ENCODE data around the gene TP53BP2.
"Not testable (repeated sequence)": the region's sequence is repeated elsewhere in the genome, so short reads cannot be mapped to it uniquely, and the experiment has no call there.

The TP53BP2 gene

GRCh38 chr1:223829678-223830077 lies 16.1 kb downstream of the TP53BP2 start:
- DNase-seq: no peak

DNA sequence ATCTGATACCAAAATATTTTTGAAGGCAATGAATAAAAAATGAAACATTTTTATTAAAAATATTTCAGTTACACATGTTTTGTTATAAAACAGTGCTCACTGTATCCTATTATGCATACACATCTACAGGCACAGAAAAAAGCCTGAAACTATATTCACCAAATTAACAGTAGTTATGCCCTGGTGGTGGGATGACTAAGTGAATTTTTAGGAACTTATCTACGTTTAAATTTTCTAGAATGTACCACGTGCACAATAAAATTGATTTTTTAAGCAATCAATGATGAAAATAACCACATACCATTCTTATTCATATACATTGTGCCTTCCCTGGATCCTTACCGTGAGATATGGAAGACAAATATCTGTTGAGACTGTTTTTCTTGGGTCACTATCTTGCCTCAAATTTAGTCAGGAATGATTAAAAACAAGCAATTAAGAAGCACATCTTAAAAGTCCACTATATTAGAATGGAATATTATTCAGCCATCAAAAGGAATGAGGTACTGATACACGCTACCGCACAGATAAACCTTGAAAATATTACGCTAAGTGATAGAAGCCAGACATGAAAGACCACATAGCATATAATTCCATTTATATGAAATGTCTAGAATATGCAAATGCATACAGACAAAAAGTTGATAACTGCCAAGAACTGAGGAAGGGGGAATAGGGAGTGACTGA lies 17.4 kb downstream of the TP53BP2 start:
- no peak for DNase-seq

DNA sequence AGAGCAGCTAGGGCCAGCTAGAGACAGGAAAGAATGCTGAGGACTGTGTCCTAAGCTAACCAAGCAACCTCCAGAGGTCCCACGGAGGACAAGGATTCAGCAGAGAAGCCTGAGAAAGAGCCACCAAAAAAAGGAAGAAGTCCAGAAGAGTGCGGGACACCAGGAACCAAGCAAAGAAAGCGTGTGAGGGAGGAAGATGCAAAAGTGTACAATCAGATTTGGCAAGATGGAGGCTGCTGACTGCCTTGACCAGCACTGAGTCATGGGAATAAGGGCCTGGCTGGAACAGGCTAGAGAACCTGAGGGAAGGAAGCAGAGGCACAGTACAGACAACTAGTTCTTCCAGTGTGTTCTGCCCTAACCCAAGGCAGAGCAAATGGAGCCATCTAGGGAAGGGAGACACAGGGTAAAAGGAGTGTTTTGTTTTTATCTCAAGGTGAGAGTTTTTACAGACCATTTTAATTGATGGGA lies 18.5 kb downstream of the TP53BP2 start:
- no peak for DNase-seq

GRCh38 chr1:223825767-223826748 lies 19.7 kb downstream of the TP53BP2 start:
- no peak for DNase-seq

- DNase-seq: no peak
Observed at GRCh38 chr1:223824712-223825111, 21.0 kb downstream of the TP53BP2 start.

DNA sequence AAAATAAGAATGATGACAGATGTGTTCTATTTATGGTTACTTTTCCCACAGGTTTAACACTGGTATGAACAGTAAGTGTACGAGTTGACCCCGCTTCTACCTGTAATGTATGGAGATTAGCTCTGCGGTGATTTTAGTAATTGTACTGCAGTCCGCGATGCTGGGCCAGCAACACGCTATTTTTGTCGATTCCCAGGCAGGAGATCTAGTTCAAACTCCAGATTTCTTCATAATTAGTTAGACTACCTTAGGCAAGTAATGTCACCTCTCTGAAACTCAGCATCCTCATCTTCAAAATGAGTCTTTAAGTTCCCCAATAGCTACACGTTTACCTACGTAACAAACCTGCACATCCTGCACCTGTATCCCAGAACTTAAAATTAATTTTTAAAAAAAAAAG lies 21.5 kb downstream of the TP53BP2 start:
- DNase-seq: peak in 1 of 2 experiments; percentile 14

DNA sequence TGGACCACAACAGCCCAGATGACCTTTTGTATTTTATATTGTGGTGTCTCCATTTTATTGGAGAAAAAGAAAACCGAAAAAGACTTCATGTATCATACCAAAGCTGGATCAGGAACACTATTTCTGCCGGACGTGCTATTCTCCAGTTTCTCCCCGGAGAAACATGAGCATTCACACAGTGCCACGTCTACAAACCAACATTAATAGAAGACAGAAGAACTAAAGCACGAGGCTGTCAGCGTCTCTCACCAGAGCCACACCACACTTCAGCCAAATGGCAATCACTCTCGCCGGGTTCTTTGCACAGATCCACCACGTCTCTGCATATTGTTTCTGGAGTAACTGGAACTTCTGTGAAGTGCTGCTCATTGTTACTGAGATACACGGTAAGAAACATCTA lies 24.8 kb downstream of the TP53BP2 start:
- no peak for DNase-seq

DNA sequence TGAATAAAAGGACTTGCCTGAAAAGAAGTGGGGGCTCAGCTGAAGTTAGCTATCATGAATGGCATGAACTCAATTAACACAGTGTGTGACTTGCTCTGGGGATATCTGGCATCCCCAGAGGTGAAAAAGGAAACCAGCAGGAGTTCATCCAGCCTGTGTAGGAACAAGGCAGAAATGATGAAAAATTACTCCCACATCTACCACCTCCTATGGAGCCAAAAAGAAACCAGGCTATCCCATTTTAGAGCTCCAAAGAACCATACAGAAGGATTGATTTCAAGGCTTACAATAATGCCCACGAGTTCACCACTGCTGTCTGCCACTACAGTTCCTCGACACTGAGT lies 25.3 kb downstream of the TP53BP2 start:
- DNase-seq: peak in 1 of 2 experiments; percentile 38

DNA sequence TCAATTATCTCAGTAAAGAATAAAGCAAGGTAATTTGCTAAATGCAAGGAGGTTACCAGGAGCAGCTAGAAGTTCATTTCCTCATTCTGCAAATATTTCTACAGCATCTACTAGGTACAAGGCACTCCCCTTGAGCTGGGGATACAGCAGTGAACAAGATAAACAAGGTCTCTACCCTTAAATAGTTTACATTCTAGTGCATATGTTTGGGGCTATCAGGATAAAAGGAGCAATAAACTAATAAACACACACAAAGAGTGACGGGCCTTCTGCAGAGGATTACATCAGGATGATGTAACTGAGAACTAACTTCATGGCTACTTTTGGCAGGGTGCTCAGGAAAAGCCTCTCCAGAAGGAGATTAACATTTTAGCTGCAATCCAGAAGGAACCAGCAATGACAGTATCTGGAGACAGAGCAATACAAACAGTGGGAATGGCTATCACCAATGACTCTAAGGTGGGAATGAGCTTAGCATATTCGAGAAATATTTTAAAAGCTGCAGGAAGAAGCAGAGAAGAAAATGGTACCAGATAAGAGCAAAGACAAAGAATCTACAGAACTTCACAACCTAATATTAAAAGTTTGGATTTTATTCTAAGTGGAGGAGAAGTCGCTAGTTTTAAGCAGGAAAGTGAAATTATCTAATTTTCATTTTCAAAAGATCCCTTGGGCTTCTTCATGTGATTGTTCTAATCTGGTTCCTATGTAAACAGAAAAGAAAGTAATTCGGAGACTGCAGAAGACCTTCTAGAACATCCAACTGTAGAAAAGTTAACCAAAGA lies 25.8 kb downstream of the TP53BP2 start:
- no peak for DNase-seq

DNA sequence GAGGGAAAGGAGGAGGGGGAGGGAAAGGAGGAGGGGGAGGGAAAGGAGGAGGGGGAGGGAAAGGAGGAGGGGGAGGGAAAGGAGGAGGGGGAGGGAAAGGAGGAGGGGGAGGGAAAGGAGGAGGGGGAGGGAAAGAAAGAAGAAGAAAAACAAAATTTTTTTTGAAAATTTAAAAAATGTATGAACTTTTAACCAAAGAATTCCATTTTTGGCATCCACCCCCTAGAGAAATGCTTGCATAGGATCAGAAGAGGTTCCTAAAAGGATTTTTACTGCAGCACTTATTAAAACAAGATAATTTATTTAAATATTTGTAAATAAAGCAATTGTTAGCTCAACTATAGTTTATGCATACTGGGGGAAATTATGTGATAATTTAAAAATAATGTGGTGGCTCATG lies 28.5 kb downstream of the TP53BP2 start:
- DNase-seq: not testable (repeated sequence)

DNA sequence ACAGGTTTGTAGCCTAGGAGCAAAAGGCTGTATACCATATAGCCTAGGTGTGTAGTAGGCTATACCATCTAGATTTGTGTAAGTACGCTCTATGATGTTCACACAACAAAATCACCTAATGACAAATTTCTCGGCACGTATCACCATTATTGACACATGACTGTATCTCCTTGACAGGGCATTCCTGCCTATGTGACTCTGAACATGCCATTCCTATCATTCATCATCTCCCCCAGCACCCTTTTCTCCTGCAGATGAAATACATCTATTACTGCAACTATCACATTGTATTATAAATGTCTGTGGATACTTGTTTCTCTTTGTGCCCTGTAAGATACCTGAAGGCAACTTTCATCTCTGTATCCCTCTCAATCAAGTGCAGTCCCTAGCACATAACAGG lies 29.9 kb downstream of the TP53BP2 start:
- no peak for DNase-seq

DNA sequence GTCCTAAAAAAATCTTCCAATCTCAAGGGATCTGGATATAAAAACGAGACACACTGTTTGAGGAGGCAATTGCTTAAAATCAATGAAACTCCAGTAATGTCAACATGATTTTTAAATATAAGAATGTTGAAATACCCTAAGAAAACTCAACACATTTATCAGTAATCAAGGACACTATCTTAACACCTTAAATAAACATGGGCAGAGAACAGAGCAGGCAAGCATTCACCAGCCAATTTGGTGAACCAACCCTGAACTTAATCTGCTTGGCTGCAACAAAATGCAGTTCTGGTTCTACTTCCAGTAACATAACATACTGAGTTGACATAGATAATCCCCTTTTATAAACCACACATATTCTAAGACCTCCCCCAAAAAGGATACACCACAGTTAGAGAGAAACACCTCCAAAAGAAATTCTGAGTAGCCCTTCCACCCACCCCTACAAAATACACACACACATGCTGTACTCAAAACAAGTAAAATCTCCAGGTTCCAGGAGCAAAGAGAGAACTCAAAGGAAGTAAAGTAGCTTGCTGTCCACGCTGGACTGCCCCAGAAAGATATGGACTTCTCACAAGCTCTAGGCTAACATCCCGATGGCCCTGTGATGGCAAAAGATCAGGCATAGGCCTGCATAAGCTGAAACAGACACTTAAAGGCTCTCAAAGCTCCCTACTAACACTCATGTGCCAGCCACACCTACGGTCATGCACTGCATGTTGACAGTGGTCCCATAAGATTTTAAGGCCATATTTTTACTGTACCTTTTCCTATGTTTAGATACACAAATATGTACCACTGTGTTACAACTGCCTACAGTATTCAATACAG lies 30.5 kb downstream of the TP53BP2 start:
- DNase-seq: no peak

DNA sequence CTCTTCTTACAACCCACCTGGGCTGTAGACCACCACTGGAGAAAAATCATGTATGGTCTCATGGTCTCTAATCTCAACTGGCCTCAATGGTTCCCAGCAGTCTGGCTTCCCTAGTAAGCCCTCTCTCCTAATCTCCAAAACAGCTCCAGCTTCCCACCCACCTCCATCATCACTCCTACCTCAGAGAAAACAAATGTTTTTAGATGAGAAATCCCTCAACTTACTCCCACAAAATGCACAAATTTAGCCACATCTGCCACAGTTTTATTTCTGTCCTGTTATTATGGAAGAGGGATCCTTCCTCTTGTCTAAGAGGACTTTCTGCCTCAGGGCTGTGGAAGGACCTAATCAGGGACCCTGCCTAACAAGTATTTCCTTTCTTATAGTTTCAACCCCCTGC lies 32.1 kb downstream of the TP53BP2 start:
- no peak for DNase-seq

DNA sequence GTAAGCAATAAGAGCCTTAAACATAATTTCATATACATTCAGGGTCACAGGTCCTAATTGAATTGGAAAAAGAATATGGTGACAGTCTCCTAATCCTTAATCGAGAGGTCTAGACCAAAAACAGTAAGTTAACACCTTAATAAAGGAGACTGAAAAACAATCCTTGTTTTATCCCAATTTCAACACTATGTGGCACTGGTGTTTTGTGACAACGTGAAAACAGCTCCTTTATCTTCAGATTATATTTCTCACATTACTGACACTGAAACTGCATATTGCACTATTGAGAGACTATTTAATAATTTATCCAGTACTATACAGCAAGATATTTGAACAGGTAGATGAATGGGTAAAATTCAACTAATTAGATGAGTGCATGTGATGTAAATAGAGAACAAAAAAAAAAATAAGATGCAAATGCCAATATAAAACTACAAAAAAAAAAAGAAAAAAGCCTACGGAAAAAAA lies 34.1 kb downstream of the TP53BP2 start:
- DNase-seq: peak in 1 of 2 experiments; percentile 34

DNA sequence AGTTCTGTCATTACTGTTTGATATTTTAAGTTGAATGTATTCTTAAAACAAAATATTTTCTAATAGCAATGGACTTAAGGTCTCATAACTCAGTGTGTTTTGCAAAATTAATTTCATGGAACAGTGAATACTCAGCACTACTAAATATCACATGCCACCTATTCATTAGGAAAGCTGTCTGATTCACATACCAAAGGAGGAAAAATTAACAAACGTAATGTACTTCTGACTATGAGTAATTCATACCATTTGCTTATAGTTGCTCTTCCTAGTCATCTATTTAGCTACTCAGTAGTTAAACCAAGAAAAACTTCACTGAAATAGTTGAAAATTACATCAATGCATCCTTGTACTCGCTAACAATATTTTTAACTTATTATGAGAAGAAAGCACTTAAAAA lies 35.2 kb downstream of the TP53BP2 start:
- DNase-seq: no peak

DNA sequence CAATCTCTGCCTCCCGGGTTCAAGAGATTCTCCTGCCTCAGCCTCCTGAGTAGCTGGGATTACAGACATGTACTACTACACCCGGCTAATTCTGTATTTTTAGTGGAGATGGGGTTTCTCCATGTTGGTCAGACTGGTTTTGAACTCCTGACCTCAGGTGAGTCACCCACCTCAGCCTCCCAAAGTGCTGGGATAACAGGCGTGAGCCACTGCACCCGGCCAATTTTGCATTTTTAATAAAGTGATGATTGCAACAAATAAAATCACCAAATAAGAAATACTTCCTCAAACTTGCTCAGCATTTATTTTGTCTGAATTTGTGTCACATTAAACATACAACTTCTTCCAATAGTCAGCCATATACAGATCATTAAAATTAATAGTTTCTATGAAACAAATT lies 35.8 kb downstream of the TP53BP2 start:
- not testable (repeated sequence) for DNase-seq

DNA sequence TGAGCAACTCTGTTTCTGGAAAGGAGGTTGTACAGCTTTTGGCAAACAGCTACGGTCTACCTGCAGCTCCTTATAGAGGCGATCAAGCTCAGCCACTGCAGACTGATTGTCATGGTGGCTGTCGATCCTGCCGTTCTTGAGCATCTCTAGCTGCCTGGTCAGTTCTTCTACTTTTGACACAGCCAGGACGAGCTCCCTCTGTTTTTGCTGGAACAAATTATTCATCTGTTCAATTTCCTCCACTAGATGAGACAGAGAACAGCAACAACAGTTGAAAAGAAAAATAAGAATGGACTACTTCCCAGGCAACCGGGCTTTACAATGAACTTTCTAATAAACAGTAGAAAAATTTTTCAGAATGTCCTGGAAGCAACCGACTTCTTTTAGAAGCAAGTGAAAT lies 42.5 kb downstream of the TP53BP2 start:
- DNase-seq: no peak

- DNase-seq: no peak
Observed at GRCh38 chr1:223802602-223803001, 43.1 kb downstream of the TP53BP2 start.

- DNase-seq: no peak
Observed at GRCh38 chr1:223802032-223802431, 43.7 kb downstream of the TP53BP2 start.

DNA sequence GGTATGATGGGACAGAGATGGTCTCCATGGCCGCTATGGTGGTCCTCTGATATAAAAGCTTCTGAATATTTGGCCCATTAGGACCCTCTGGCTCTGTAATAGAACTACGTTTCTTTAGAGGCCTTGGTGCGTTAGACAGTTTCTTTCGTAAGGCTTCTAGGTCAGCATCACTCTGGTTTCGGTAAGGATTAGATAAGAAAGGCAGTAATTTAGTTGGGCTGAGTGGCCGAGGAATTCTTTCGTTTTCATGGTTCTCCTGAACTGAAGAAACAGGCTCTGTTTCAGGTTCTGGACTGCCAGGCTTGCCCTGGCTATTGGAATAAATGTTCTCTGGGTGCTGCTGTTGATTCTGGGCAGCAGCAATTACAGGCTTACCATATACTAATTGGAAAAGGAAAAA lies 49.5 kb downstream of the TP53BP2 start:
- DNase-seq: no peak

- no peak for DNase-seq
Observed at GRCh38 chr1:223794136-223794880, 51.4 kb downstream of the TP53BP2 start.
